B cell (primary cell): ENCODE measurements around the gene ORAI2. TPM values are rescaled to one million over a fixed set of nuclear protein-coding genes. Genes with fewer than 3 reads are reported as not detected.

Source experiments
- ATAC-seq: fragments of 200-7000 bp; cut with Tn5 transposase; one replicate; pipeline ENCODE4 v1.10.0; 2021; ENCODE audit warnings: low read depth, mild to moderate bottlenecking, moderate number of reproducible peaks, moderate library complexity
- CTCF ChIA-PET: fragments of 350-600 bp; sonication (Branson Sonifier 250); formaldehyde crosslinking; loops from one replicate; lab custom pipeline; 2021; ENCODE audit warnings: antibody characterized with exemption, inconsistent platforms; lab: Charles Lee
- POLR2A ChIA-PET: fragments of 350-600 bp; sonication (Branson Sonifier 250); formaldehyde crosslinking; loops from one replicate; lab custom pipeline; 2021; ENCODE audit warnings: antibody characterized with exemption; lab: Charles Lee
- DNase-seq: peaks from one replicate; pipeline ENCODE4 v3.0.0; 2013
- H2AFZ ChIP-seq: 2 replicates; pipeline ENCODE4 v1.6.1; 2012; ENCODE audit warnings: mild to moderate bottlenecking, low read depth, low read length; ENCODE audit not compliant: insufficient read depth, poor library complexity, severe bottlenecking
- H3K27ac ChIP-seq, 2 donors: 1 replicate in 1 of 2; 2 replicates in 1 of 2; pipeline ENCODE4 v1.5.1; 2012 to 2013; ENCODE audit warnings: low read length in 2 of 2, mild to moderate bottlenecking in 2 of 2, moderate library complexity in 1 of 2
- H3K27me3 ChIP-seq, 4 experiments: fragments of 200-600 bp in 1 of 4; sonication (generic) in 1 of 4; replicated peaks in 1 of 4; 1 replicate in 2 of 4; 2 replicates in 2 of 4; pipeline versions ENCODE4 v1.6.1 to v1.7.0; 2013 to 2016; ENCODE audit warnings: low read length in 3 of 4, mild to moderate bottlenecking in 2 of 4, mixed read lengths in 1 of 4, moderate library complexity in 1 of 4; ENCODE audit not compliant: insufficient read depth in 4 of 4, control insufficient read depth in 3 of 4; ENCODE audit errors: control extremely low read depth in 1 of 4
- H3K36me3 ChIP-seq, 2 experiments: replicated peaks in 1 of 2; 1 replicate in 1 of 2; 2 replicates in 1 of 2; pipeline versions ENCODE4 v1.6.1 to v1.7.1; 2013; ENCODE audit warnings: low read length in 1 of 2; ENCODE audit not compliant: insufficient read depth in 2 of 2, control insufficient read depth in 1 of 2; ENCODE audit errors: control extremely low read depth in 1 of 2, extremely low read depth in 1 of 2
- H3K4me1 ChIP-seq, 2 donors: fragments of 200-600 bp in 1 of 2; sonication (generic) in 1 of 2; 1 replicate in 1 of 2; 2 replicates in 1 of 2; pipeline versions ENCODE4 v1.5.1 to v1.6.1; 2013 to 2017; ENCODE audit warnings: low read length in 2 of 2; ENCODE audit not compliant: control insufficient read depth in 2 of 2, insufficient read depth in 2 of 2
- H3K4me2 ChIP-seq: replicated peaks from 2 replicates; pipeline ENCODE3; 2012; ENCODE audit warnings: mild to moderate bottlenecking, low read depth, low read length; ENCODE audit not compliant: poor library complexity, severe bottlenecking
- H3K4me3 ChIP-seq, 5 experiments: fragments of 200-600 bp in 1 of 5; sonication (generic) in 1 of 5; 1 replicate in 3 of 5; 2 replicates in 2 of 5; pipeline versions ENCODE4 v1.5.1 to v1.7.0; 2011 to 2016; ENCODE audit warnings: low read length in 4 of 5, mild to moderate bottlenecking in 4 of 5, low read depth in 2 of 5, control low read depth in 1 of 5, moderate library complexity in 1 of 5; ENCODE audit not compliant: insufficient read depth in 1 of 5; ENCODE audit errors: control extremely low read depth in 1 of 5, extremely low read depth in 1 of 5
- H3K79me2 ChIP-seq: fragments of 200-600 bp; sonication (generic); one replicate; pipeline ENCODE4 v1.6.0; 2016; ENCODE audit warnings: low read length; ENCODE audit not compliant: control insufficient read depth, insufficient read depth
- H3K9ac ChIP-seq: fragments of 200-600 bp; sonication (generic); 2 replicates; pipeline ENCODE4 v1.6.1; 2017; ENCODE audit warnings: mild to moderate bottlenecking, low read length, moderate library complexity
- H3K9me3 ChIP-seq, 3 donors: one replicate each; pipeline versions ENCODE4 v1.6.1 to v1.7.1; 2013; ENCODE audit warnings: low read length in 2 of 3; ENCODE audit not compliant: control insufficient read depth in 2 of 3, insufficient read depth in 1 of 3; ENCODE audit errors: control extremely low read depth in 1 of 3
- H4K20me1 ChIP-seq: 2 replicates; pipeline ENCODE4 v1.6.0; 2012; ENCODE audit warnings: mild to moderate bottlenecking, low read length; ENCODE audit not compliant: insufficient read depth, control insufficient read depth, poor library complexity, severe bottlenecking
- H3K27ac Mint-ChIP-seq: one replicate; pipeline ENCODE4 v1.8.0; 2021; ENCODE audit warnings: mixed read lengths
- H3K27me3 Mint-ChIP-seq: one replicate; pipeline ENCODE4 v1.8.0; 2021; ENCODE audit warnings: mixed read lengths
- H3K4me1 Mint-ChIP-seq: one replicate; pipeline ENCODE4 v1.8.0; 2021; ENCODE audit warnings: mixed read lengths
- H3K4me3 Mint-ChIP-seq: one replicate; pipeline ENCODE4 v1.8.0; 2021; ENCODE audit warnings: mixed read lengths
- H3K9me3 Mint-ChIP-seq: one replicate; pipeline ENCODE4 v1.8.0; 2022; ENCODE audit warnings: mixed read lengths; ENCODE audit not compliant: insufficient read depth
- EZH2 ChIP-seq: IDR thresholded peaks from 2 replicates; pipeline ENCODE4 v1.6.1; 2012; ENCODE audit warnings: borderline replicate concordance, low read depth, mild to moderate bottlenecking, moderate library complexity, low read length; ENCODE audit not compliant: insufficient read depth, poor library complexity, severe bottlenecking
- WGBS: methylation state at CpG from one replicate; pipeline ENCODE4 v1.1.5; 2013; ENCODE audit warnings: missing lambda C conversion rate; ENCODE audit not compliant: insufficient coverage; 5-methylcytosine and 5-hydroxymethylcytosine counted together
- intact Hi-C: fragments of 100-400 bp; cut with micrococcal nuclease; formaldehyde crosslinking; loops from one replicate; pipeline ENCODE4 v1.10.0; 2022
- polyA plus RNA-seq: library from polyadenylated mRNA; depleted of rRNA; stranded (reverse); fragments of >200 nt; gene quantifications from 2 replicates; pipeline ENCODE4 v1.2.3, GENCODE V29; 2012
- total RNA-seq, 2 donors: library from RNA; stranded (reverse); fragments of 120-200 nt in 1 of 2; gene quantifications; 1 replicate in 1 of 2; 2 replicates in 1 of 2; pipeline versions ENCODE4 v1.2.3 to v1.2.4, GENCODE V29; 2013 to 2022
- TF ChIP-seq, protein P1 (sequence below): fragments of 200-600 bp; IDR thresholded peaks from one replicate; pipeline ENCODE4 v1.8.0; 2022; ENCODE audit warnings: antibody characterized with exemption, mild to moderate bottlenecking

ORAI2 gene
- total and polyA plus RNA-seq, 2 donors (not counting 1 experiment from before 2014, with no cell fraction given) = 177 to 450 TPM

DNA sequence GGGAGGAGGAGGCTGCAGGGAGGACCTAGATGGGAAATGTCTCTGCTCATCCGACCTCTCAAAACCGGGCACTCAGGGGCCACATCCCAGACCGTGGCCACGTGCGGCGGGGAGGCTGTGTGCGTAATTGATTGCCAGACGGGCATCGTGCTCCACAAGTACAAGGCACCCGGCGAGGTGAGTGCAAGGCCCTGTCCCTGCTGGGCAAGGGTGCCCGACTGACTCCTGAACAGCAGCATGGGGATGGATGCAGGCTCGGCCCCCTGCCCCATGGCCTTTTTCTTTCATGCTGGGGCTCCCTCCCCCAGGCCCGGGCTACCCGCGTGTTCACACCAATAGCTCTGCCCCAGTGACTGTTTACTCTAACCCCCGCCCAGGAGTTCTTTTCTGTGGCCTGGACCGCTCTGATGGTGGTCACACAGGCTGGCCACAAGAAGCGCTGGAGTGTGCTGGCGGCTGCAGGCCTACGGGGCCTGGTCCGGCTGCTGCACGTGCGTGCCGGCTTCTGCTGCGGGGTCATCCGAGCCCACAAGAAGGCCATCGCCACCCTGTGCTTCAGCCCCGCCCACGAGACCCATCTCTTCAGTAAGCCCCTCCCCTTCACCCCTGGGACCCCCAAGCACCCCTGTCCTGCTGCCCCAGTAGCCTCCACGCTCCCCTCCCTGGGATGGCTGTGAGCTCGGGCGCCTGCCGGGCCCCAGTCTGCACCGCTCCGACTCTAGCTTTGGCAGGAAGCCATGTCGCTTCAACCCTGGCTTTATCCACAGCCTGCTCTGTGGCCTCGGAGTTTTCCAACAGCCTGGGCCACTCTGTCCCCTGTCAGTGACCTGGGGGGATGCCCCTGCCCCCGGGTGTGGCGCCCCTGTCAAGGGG is 35.3 kb downstream of the ORAI2 start:
- no peak overlapping the region for H3K4me3 ChIP-seq
- H4K20me1 ChIP-seq = peaks cover 6% of the 10 kb centered on the region
- H2AFZ ChIP-seq = no peak overlapping the region
- H3K27me3 ChIP-seq = no peaks in the 10 kb centered on the region
- H3K4me3 Mint-ChIP-seq = no peak overlapping the region
- H3K27ac Mint-ChIP-seq = no peak overlapping the region
- H3K79me2 ChIP-seq = peaks cover 39% of the 10 kb centered on the region
- H3K27ac ChIP-seq = no peak overlapping the region
- no peaks in the 10 kb centered on the region for H3K27me3 Mint-ChIP-seq
- no peak for DNase-seq
- 89% methylated on average over 40 of the region's 40 CpGs for WGBS
- H3K4me1 Mint-ChIP-seq = peaks cover 22% of the 10 kb centered on the region
- H3K9ac ChIP-seq = no peak overlapping the region
- TF ChIP-seq EZH2 = no peak
- TF ChIP-seq, protein P1, sequence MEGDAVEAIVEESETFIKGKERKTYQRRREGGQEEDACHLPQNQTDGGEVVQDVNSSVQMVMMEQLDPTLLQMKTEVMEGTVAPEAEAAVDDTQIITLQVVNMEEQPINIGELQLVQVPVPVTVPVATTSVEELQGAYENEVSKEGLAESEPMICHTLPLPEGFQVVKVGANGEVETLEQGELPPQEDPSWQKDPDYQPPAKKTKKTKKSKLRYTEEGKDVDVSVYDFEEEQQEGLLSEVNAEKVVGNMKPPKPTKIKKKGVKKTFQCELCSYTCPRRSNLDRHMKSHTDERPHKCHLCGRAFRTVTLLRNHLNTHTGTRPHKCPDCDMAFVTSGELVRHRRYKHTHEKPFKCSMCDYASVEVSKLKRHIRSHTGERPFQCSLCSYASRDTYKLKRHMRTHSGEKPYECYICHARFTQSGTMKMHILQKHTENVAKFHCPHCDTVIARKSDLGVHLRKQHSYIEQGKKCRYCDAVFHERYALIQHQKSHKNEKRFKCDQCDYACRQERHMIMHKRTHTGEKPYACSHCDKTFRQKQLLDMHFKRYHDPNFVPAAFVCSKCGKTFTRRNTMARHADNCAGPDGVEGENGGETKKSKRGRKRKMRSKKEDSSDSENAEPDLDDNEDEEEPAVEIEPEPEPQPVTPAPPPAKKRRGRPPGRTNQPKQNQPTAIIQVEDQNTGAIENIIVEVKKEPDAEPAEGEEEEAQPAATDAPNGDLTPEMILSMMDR = no peak
- no peak overlapping the region for H3K4me2 ChIP-seq
- peaks cover 0 to 45% of the 10 kb centered on the region in 2 experiments for H3K36me3 ChIP-seq
- no peak for ATAC-seq
- ChIA-PET POLR2A (no interaction called here), CTCF (interaction anchor here (1.1 to 2.3 kb wide), 2 partner anchors 57 to 64 kb away, joined by 3 to 6 read pairs; no protein-coding TSS in a partner anchor)
- H3K9me3 Mint-ChIP-seq = no peaks in the 10 kb centered on the region
- peaks cover 18 to 27% of the 10 kb centered on the region in 2 donors for H3K4me1 ChIP-seq
- intact Hi-C loops = no loop called here
- H3K9me3 ChIP-seq = no peaks in the 10 kb centered on the region
